NCI-H128 (cell line): ENCODE data around the gene NCDN.
"Not testable (repeated sequence)": the region's sequence is repeated elsewhere in the genome, so short reads cannot be mapped to it uniquely, and the experiment has no call there.

Source experiments
- DNase-seq: peaks from one replicate; lab custom pipeline; 2025; ENCODE audit not compliant: unreplicated experiment; lab: John Stamatoyannopoulos, UW

NCDN gene

GRCh38 chr1:35568975-35569395 lies 11.4 kb downstream of the NCDN start:
- peak; percentile 71 for DNase-seq

- DNase-seq: no peak
Measured at GRCh38 chr1:35569936-35570335, 12.3 kb downstream of the NCDN start.

DNA sequence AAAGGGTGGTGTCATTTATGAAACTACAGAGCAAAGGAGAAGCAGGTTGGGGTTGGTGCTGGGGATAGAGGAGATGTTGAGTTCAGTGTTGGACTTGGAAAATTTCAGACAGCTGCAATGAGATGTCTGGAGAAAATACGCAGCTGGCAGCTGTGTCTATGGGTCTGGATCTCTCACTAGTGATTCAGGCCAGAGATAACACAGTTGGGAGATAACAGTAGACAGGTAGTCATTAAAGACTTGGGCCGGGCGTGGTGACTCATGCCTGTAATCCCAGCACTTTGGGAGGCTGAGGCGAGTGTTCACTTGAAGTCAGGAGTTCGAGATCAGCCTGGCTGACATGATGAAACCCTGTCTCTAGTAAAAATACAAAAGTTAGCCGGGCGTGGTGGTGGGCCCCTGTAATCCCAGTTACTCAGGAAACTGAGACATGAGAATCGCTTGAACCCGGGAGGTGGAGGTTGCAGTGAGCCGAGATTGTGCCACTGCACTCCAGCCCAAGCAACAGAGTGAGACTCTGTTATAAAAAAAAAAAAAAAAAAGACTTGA lies 13.1 kb downstream of the NCDN start:
- no peak for DNase-seq

- no peak for DNase-seq
Measured at GRCh38 chr1:35571263-35571662, 13.7 kb downstream of the NCDN start.

GRCh38 chr1:35572296-35572695 lies 14.7 kb downstream of the NCDN start:
- no peak for DNase-seq

DNA sequence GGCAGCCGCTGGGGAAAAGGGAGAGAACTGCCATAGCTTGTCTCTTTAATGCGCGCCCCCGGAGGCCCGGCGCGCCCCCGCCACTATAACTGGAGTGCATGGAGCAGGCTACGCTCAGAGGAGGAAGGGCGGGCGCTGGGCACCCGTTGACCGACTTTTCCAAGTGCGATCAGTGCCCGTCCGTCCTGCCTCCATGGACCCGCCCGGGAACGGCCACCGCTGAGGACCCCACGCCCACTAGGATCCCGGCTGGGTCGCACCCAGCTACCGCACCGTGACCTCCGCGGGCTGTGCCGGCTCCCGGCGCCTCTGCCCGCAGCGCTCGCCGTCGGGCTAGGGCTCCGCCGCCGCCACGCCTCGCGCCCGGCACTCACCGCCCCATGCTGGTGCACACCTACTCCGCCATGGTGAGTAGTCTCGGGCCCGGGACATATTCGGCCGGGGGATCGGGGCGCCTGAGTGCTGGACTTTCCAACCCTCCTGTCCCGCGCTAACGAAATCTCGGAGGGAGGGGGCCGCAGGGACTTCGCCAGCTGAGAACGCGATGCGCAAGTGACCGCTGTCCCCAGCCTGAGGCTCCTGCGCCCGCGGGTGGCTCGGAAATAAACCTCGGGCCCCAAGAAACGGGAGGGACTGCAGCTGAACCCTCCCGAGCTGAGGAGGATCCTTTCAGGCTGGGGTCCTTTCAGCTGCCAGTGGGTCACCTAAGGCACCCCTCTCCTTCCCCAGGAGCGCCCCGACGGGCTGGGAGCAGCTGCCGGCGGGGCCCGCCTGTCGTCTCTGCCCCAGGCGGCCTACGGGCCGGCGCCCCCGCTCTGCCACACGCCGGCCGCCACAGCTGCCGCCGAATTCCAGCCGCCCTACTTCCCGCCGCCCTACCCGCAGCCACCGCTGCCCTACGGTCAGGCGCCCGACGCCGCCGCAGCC lies 15.9 kb downstream of the NCDN start, which contains the start of gene TFAP2E:
TFAP2E (plus strand) TSS at position 117 of the 927 bp plus-strand sequence; CDS start at position 381, 264 bp downstream.
- no peak for DNase-seq

- no peak for DNase-seq
Measured at GRCh38 chr1:35574125-35574654, 16.6 kb downstream of the NCDN start.

DNA sequence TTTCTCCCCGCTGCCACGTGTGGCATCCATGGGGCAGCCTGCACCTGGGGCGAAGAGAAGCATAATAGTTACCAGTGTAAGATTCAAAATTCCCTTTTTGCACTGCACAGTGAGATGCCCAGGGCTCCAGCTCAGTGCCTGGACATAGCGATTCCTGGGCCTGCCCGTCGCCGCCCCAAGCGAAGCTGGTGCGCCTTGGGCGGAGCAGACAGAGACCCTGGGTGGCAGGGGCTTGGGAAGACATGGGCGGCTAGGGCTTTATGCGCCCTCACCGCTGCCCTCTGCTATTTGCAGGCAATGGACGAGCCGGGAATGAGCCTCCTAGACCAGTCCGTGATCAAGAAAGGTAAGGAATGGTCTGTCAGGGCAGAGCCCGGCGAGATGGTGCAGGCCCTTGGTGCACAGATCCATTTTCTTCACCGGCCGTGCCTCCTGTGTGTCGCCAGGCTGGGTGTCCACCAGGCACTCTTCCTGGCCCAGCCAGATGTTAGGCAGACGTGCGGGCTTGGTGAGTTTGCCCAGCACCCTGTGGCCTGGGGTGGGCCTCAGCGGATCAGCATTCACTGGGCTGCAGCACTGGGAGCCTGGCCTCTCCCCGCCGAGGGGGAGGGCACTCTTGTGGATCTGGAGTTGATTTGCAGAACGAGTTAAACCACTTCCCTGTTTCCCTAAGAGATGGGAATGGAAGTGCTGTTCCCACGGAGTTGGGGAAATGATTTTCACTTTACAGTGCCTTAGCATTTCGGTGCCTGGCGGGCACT lies 17.2 kb downstream of the NCDN start:
- DNase-seq: no peak

DNA sequence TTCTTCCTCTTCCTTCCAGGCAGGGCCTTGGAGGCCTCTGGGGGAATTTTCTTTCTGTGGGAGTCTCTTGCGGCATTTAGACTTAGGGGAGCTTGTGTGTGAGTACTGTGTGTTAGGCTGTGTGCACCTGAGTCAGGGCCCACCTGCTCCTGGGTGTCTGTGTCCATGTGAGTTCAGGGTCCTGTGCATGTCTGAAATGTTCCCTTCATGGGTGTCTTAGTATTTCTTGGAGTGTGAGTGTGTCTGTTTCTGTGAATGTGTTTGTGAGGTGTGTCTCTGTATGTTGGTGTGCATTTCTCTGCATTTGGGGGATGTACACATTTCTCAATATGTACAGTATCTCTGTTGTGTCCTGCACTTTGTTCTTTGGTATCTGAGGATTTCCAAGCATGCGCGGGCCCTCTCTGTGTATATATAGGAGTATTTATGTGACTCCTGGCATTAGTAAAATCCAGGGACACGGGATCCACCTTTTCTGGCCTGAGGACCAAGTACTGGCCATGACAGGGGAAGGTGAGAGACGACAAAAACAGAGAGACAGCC lies 17.9 kb downstream of the NCDN start:
- no peak for DNase-seq

GRCh38 chr1:35576061-35576765 lies 18.6 kb downstream of the NCDN start:
- no peak for DNase-seq

DNA sequence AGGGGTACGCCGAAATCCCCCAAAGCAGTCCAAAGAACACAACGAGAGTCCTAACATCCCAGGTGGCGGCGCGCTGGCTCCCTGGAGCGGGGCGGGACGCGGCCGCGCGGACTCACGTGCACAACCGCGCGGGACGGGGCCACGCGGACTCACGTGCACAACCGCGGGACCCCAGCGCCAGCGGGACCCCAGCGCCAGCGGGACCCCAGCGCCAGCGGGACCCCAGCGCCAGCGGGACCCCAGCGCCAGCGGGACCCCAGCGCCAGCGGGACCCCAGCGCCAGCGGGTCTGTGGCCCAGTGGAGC lies 19.1 kb downstream of the NCDN start:
- not testable (repeated sequence) for DNase-seq

GRCh38 chr1:35577071-35577998 lies 19.7 kb downstream of the NCDN start:
- no peak for DNase-seq

DNA sequence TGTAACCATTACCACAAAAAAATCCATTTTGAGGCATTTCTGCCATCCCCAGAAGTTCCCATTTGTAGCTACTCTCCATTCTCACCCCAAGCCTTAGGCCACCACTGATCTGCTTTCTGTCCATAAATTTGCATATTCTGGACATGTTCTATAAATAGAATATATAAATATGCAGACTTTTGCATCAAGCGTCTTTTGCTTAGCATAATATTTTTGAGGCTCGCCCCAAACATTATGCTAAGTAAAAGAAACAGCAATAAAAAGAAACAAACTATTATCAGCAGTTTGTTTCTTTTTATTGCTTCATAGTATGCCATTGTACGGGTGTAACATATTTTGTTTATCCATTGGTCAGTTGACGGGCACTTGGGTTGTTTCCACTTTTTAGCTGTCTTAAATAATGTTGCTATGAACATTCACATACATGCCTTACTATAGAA lies 23.4 kb downstream of the NCDN start:
- DNase-seq: no peak

GRCh38 chr1:35581621-35582020 lies 24.0 kb downstream of the NCDN start:
- not testable (repeated sequence) for DNase-seq

DNA sequence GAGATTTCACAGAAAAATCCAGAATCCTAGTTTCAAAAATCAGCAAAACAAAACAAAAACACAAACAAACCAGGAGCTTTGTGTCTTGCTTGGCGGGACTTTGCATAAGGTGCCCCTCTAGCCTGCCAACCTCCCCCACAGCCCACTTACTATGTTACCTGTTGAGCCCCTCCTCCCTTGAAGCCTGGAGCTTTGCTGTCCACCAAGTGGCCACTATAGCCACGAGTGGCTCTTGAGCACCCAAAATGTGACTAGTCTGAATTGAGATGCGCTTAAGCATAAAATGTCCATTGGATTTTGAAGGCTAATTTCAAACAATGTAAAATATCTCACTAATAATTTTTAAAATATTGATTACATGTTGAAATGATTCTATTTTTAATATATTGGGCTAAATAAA lies 27.7 kb downstream of the NCDN start:
- DNase-seq: no peak

DNA sequence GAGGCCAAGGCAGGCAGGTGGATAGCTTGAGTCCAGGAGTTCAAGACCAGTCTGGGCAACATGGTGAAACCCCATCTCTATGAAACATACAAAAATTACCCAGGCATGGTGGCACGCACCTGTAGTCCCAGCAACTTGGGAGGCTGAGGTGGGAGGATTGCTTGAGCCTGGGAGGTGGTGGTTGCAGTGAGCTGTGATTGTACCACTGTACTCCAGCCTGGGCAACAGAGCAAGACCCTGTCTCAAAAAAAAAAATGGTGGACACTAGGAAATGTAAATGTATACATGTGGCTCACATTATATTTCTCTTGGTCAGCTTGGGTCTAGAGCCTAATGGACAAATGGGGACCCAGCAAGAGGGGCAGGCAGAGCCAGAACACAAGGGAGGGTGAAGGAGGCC lies 28.2 kb downstream of the NCDN start:
- not testable (repeated sequence) for DNase-seq

DNA sequence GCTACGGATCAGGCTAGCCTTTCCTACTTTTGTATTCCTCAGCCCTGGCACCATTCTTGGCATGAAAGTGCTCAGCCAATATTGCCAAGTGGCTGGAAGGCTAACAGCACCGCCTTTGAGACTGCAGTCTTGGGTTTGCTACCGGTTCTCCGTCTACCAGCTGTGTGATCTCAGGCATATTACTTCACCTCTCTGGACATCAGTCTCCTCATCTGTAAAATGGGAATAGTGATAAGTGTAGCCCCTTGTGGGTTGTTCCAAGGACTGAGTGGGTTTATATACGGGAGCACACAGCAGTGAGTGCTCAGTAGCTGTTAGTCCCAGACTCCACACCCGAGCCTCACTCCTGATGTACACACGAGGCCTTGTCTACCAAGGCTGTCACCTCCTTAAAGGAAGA lies 29.2 kb downstream of the NCDN start:
- DNase-seq: no peak

GRCh38 chr1:35587736-35588135 lies 30.1 kb downstream of the NCDN start:
- DNase-seq: no peak

DNA sequence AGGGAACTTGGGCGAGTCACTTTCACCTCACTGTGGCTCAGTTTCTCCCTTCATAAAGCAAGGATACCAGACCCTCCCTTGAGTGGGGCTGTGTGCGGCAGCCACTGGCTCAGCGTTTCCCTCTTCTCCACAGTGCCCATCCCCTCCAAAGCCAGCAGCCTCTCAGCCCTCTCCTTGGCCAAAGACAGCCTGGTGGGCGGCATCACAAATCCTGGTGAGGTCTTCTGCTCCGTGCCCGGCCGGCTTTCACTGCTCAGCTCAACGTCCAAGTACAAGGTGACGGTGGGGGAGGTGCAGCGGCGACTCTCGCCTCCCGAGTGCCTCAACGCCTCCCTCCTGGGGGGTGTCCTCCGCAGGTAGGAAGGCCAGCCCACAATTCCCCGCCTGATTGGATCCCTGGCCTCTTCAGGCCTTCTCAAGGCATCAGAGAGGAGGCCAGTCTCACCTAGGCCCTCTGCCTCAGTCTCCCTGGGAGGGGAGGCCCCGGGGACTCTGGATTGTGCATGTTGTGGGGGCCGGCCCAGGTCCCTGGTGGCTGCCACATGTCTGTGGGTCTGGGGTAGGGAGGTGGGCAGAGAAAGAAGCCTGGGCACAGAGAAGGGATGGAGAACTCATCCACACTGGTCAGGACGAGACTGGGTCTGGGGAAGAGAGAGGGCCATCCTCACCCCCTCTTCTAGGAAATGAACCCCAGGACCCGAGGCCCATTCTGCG lies 30.8 kb downstream of the NCDN start:
- DNase-seq: no peak
